ENCODE data around the gene APH1B. TPM values are rescaled to one million over a fixed set of nuclear protein-coding genes. Genes with fewer than 3 reads are reported as not detected.

The APH1B gene
- total and polyA plus RNA-seq, 2 of the 4 experiments (the other 2 are of a cell fraction): 7.0 to 7.7 TPM

DNA sequence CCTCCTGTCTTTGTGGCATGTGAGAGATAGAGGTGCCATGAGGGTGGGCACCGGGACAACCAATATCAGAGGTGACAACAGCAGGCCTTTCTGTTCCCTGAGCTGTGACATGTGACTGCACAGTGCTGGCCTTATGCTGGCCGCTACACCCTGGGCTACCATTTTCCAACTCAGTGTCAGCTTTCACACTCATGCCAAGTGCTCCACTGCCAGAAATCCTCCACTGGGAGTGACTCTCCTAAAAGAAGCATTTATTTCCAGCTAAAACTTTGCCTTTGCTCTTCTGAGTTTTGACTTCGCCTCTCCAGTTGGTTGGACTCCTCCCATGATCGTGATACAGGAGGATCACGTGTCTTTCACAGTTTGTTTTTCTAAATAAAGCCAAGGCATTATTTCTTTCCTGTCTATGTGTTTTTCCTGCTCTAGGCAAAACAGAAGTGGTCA lies 72.8 kb downstream of the APH1B start:
- Histone ChIP-seq H3K9ac (ENCODE audit: low read depth, low read length) (no peak overlapping the region), H2BK15ac (ENCODE audit: low read depth, low read length) (no peak overlapping the region; the same call in 2 of the 3 replicates), H3K4me1 (ENCODE audit: control insufficient read depth, insufficient read depth, low read length) (peaks cover 31% of the 10 kb centered on the region), H3K4me3 (ENCODE audit: insufficient read depth, low read depth, low read length) (no peak overlapping the region), H4K91ac (ENCODE audit: insufficient read depth, low read depth, low read length) (peak overlapping the region; percentile 34; the same call in 1 of the 2 replicates), H3K27me3 (ENCODE audit: control insufficient read depth, insufficient read depth, low read length) (no peaks in the 10 kb centered on the region), H2BK120ac (ENCODE audit: low read depth, low read length) (peak overlapping the region; percentile 81), H3K4ac (ENCODE audit: low read depth, low read length) (peak overlapping the region; percentile 75), H4K5ac (ENCODE audit: low read depth, low read length) (peak overlapping the region; percentile 37; the same call in 1 of the 2 replicates), H2AK5ac (ENCODE audit: low read depth, low read length) (peak overlapping the region; percentile 89; the same call in 1 of the 2 replicates), H3K18ac (ENCODE audit: low read depth, low read length) (no peak overlapping the region; the same call in 1 of the 2 replicates), H4K20me1 (ENCODE audit: insufficient read depth, low read length) (no peaks in the 10 kb centered on the region), H3K14ac (replicated peaks; ENCODE audit: low read depth, low read length) (peak overlapping the region; percentile 68), H3K36me3 (ENCODE audit: control insufficient read depth, insufficient read depth, low read length) (no peaks in the 10 kb centered on the region), H4K8ac (ENCODE audit: low read depth in 2 of 2, low read length in 2 of 2) (peak overlapping the region in 1 of 2 experiments; percentile 17; a peak in 1 of 4 replicates), H3K56ac (ENCODE audit: extremely low read depth, insufficient read depth, low read length) (no peak overlapping the region), H2AFZ (replicated peaks; ENCODE audit: low read length, poor library complexity) (peak overlapping the region; percentile 73), H3K79me1 (ENCODE audit: low read depth in 1 of 2, low read length in 2 of 2) (no peaks in the 10 kb centered on the region), H3K23ac (ENCODE audit: low read depth, low read length) (no peak overlapping the region), H3K4me2 (ENCODE audit: low read depth, low read length) (no peak overlapping the region), H2BK5ac (ENCODE audit: low read depth, low read length, poor library complexity, severe bottlenecking) (no peak overlapping the region), H3K9me3 (ENCODE audit: control insufficient read depth, insufficient read depth, low read length) (no peaks in the 10 kb centered on the region), H2AK9ac (replicated peaks; ENCODE audit: low read depth, low read length, poor library complexity) (peak overlapping the region; percentile 80), H2BK20ac (ENCODE audit: low read depth, low read length) (peak overlapping the region; percentile 54), H3K27ac (ENCODE audit: insufficient read depth, low read length) (peak overlapping the region; percentile 28; the same call in 1 of the 2 replicates), H3K9me1 (ENCODE audit: insufficient read depth, low read length) (peaks cover 14% of the 10 kb centered on the region; the same call in 1 of the 2 replicates)
- in situ Hi-C loops (cut with MboI; ENCODE audit: low sequenced_read_pairs): no loop called here
- TF ChIP-seq, protein P1, sequence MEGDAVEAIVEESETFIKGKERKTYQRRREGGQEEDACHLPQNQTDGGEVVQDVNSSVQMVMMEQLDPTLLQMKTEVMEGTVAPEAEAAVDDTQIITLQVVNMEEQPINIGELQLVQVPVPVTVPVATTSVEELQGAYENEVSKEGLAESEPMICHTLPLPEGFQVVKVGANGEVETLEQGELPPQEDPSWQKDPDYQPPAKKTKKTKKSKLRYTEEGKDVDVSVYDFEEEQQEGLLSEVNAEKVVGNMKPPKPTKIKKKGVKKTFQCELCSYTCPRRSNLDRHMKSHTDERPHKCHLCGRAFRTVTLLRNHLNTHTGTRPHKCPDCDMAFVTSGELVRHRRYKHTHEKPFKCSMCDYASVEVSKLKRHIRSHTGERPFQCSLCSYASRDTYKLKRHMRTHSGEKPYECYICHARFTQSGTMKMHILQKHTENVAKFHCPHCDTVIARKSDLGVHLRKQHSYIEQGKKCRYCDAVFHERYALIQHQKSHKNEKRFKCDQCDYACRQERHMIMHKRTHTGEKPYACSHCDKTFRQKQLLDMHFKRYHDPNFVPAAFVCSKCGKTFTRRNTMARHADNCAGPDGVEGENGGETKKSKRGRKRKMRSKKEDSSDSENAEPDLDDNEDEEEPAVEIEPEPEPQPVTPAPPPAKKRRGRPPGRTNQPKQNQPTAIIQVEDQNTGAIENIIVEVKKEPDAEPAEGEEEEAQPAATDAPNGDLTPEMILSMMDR (conservative IDR thresholded peaks at IDR 0.05; ENCODE audit: low read depth, low read length): no peak
- TF ChIP-seq, protein P2, sequence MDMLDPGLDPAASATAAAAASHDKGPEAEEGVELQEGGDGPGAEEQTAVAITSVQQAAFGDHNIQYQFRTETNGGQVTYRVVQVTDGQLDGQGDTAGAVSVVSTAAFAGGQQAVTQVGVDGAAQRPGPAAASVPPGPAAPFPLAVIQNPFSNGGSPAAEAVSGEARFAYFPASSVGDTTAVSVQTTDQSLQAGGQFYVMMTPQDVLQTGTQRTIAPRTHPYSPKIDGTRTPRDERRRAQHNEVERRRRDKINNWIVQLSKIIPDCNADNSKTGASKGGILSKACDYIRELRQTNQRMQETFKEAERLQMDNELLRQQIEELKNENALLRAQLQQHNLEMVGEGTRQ (IDR thresholded peaks at IDR 0.05; ENCODE audit: low read depth, low read length): peak; percentile 70
- ATAC-seq (ENCODE audit: low read depth): peak; percentile 21
- DNase-seq: no peak
- dilution Hi-C loops (cut with HindIII; ENCODE audit: low sequenced_read_pairs, unreplicated experiment): no loop called here
- intact Hi-C loops (cut with micrococcal nuclease): no loop called here
- no TSS peak for BruUV-seq (replicated peaks)
- WGBS, 2 experiments (ENCODE audit: extremely low coverage in 2 of 2, insufficient read length in 1 of 2): 56% methylated on average over 4 of the region's 5 CpGs; no CpG with 5 or more reads in 1 of the 2 experiments
- CTCF ChIA-PET: no interaction called here
- POLR2A ChIA-PET (ENCODE audit: unreplicated experiment): interaction anchor here (0.6 kb wide), 1 partner anchor 196 kb away, joined by 5 read pairs; no protein-coding TSS in a partner anchor

Data from IMR-90 (cell line).